Thyroid gland (tissue), 4 donors: ENCODE results near the gene UNC93B1.
"Not testable (repeated sequence)": the region's sequence is repeated elsewhere in the genome, so short reads cannot be mapped to it uniquely, and the experiment has no call there.

Experiments
- POLR2A ChIP-seq, 2 donors: fragments of 450-650 bp; IDR thresholded peaks; one replicate each; pipeline ENCODE4 v1.6.1; 2017; ENCODE audit warnings: antibody characterized with exemption in 2 of 2, mild to moderate bottlenecking in 2 of 2, moderate library complexity in 1 of 2
- TF ChIP-seq, protein P1 (sequence below), 6 experiments: fragments of 200-600 bp in 3 of 6; fragments of 450-650 bp in 3 of 6; sonication (generic) in 3 of 6; IDR thresholded peaks; one replicate each; pipeline ENCODE4 v1.5.1; 2016 to 2019; ENCODE audit warnings: antibody characterized with exemption in 6 of 6, mild to moderate bottlenecking in 2 of 6, inconsistent platforms in 1 of 6, moderate library complexity in 1 of 6

DNA sequence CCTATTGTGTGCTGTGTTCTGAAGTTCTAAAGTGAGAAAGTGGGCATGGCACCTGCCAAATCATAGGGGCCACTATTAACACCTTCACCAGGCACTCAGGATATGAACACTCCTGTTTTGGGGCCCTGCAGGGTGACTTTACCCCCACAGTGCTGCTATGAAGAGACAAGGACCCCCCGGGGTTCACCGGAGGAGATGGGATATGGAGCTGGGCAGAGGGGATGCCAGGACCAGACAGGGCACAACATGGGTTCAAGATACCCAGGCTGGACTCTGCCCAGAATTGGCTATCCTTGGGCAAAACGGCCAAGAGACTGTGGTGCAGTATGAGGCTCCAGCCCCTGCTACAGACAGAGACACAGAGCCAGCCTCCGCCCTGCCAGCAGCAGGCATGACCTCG is 9.5 kb downstream of the UNC93B1 start:
- TF ChIP-seq, protein P1, sequence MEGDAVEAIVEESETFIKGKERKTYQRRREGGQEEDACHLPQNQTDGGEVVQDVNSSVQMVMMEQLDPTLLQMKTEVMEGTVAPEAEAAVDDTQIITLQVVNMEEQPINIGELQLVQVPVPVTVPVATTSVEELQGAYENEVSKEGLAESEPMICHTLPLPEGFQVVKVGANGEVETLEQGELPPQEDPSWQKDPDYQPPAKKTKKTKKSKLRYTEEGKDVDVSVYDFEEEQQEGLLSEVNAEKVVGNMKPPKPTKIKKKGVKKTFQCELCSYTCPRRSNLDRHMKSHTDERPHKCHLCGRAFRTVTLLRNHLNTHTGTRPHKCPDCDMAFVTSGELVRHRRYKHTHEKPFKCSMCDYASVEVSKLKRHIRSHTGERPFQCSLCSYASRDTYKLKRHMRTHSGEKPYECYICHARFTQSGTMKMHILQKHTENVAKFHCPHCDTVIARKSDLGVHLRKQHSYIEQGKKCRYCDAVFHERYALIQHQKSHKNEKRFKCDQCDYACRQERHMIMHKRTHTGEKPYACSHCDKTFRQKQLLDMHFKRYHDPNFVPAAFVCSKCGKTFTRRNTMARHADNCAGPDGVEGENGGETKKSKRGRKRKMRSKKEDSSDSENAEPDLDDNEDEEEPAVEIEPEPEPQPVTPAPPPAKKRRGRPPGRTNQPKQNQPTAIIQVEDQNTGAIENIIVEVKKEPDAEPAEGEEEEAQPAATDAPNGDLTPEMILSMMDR (IDR thresholded peaks at IDR 0.05), result not testable (repeated sequence)
- not testable (repeated sequence) for TF ChIP-seq POLR2A (IDR thresholded peaks at IDR 0.05)
